Neural cell (in vitro differentiated cells): ENCODE measurements around the gene DTYMK. TPM values are rescaled to one million over a fixed set of nuclear protein-coding genes. Genes with fewer than 3 reads are reported as not detected.

Source experiments
- H2AFZ ChIP-seq: fragments of 200-600, 300-800 bp; sonication (generic), shearing (Covaris generic); 2 replicates; pipeline ENCODE4 v1.6.0; 2014; ENCODE audit warnings: low read depth, mild to moderate bottlenecking, antibody characterized with exemption, low read length, moderate library complexity
- H3F3A ChIP-seq: fragments of 200-600 bp; shearing (Covaris generic); 2 replicates; pipeline ENCODE4 v1.6.1; 2016; ENCODE audit warnings: mild to moderate bottlenecking, moderate library complexity, mixed read lengths, antibody characterized with exemption, low read length; ENCODE audit not compliant: insufficient read depth, poor library complexity, severe bottlenecking
- H3K27ac ChIP-seq: fragments of 200-600, 300-800 bp; sonication (generic), shearing (Covaris generic); 2 replicates; pipeline ENCODE4 v1.5.1; 2014; ENCODE audit warnings: mild to moderate bottlenecking, low read length, moderate library complexity
- H3K27me3 ChIP-seq: fragments of 300-800, 200-600 bp; sonication (generic), shearing (Covaris generic); 2 replicates; pipeline ENCODE4 v1.6.0; 2014; ENCODE audit warnings: mild to moderate bottlenecking, low read depth, low read length, moderate library complexity; ENCODE audit not compliant: insufficient read depth
- H3K36me3 ChIP-seq: fragments of 300-800, 200-600 bp; sonication (generic), shearing (Covaris generic); 2 replicates; pipeline ENCODE4 v1.5.1; 2014; ENCODE audit warnings: mild to moderate bottlenecking, antibody characterized with exemption, low read length, moderate library complexity; ENCODE audit not compliant: insufficient read depth
- H3K4me2 ChIP-seq: fragments of 300-800, 200-600 bp; sonication (generic), shearing (Covaris generic); 2 replicates; pipeline ENCODE4 v1.6.0; 2014; ENCODE audit warnings: mild to moderate bottlenecking, low read length
- H3K4me3 ChIP-seq: fragments of 300-800, 200-600 bp; sonication (generic), shearing (Covaris generic); 2 replicates; pipeline ENCODE4 v1.5.1; 2014; ENCODE audit warnings: mild to moderate bottlenecking, low read length, moderate library complexity
- H3K79me2 ChIP-seq: fragments of 200-600 bp; shearing (Covaris generic); replicated peaks from 2 replicates; pipeline ENCODE4 v1.6.0; 2014; ENCODE audit warnings: mild to moderate bottlenecking, low read length, moderate library complexity; ENCODE audit not compliant: insufficient read depth
- H3K9ac ChIP-seq: fragments of 300-800, 200-600 bp; sonication (generic), shearing (Covaris generic); 2 replicates; pipeline ENCODE4 v1.6.1; 2016; ENCODE audit warnings: mild to moderate bottlenecking, low read length, mixed read lengths
- H3K9me2 ChIP-seq: fragments of 200-600 bp; shearing (Covaris generic); 2 replicates; pipeline ENCODE4 v1.6.1; 2016; ENCODE audit warnings: mild to moderate bottlenecking, low read length, mixed read lengths; ENCODE audit not compliant: insufficient read depth
- H3K9me3 ChIP-seq: fragments of 200-600, 300-800 bp; sonication (generic), shearing (Covaris generic); 2 replicates; pipeline ENCODE4 v1.6.1; 2016; ENCODE audit warnings: mild to moderate bottlenecking, mixed run types, low read length, moderate library complexity, mixed read lengths
- H4K20me1 ChIP-seq: fragments of 200-600 bp; shearing (Covaris generic); 2 replicates; pipeline ENCODE4 v1.6.1; 2016; ENCODE audit warnings: mild to moderate bottlenecking, mixed run types; ENCODE audit not compliant: insufficient read depth
- EP300 ChIP-seq: fragments of 450-650 bp; conservative IDR thresholded peaks from 2 replicates; pipeline ENCODE4 v1.6.1; 2014; ENCODE audit warnings: antibody characterized with exemption, mild to moderate bottlenecking, moderate library complexity; ENCODE audit not compliant: poor library complexity, severe bottlenecking
- EZH2 ChIP-seq: fragments of 200-600, 300-800 bp; shearing (Covaris generic), sonication (generic); IDR thresholded peaks from 2 replicates; pipeline ENCODE4 v1.6.1; 2014; ENCODE audit warnings: antibody characterized with exemption, low read length, borderline replicate concordance, mild to moderate bottlenecking; ENCODE audit not compliant: insufficient read depth, poor library complexity, severe bottlenecking
- MXI1 ChIP-seq: fragments of 450-650 bp; conservative IDR thresholded peaks from 2 replicates; pipeline ENCODE4 v1.6.1; 2014; ENCODE audit warnings: antibody characterized with exemption, mild to moderate bottlenecking; ENCODE audit not compliant: poor library complexity, severe bottlenecking
- POLR2AphosphoS5 ChIP-seq: IDR thresholded peaks from 2 replicates; pipeline ENCODE4 v1.6.1; 2012
- RAD21 ChIP-seq: fragments of 450-650 bp; conservative IDR thresholded peaks from 2 replicates; pipeline ENCODE4 v1.6.1; 2014; ENCODE audit warnings: antibody characterized with exemption, mild to moderate bottlenecking, moderate library complexity
- SMC3 ChIP-seq: fragments of 450-650 bp; conservative IDR thresholded peaks from 2 replicates; pipeline ENCODE4 v1.6.1; 2014; ENCODE audit warnings: antibody characterized with exemption, mild to moderate bottlenecking, moderate library complexity; ENCODE audit not compliant: poor library complexity
- TAF1 ChIP-seq: IDR thresholded peaks from 2 replicates; pipeline ENCODE4 v1.6.1; 2012; ENCODE audit warnings: low read depth
- polyA plus RNA-seq: library from polyadenylated mRNA; depleted of rRNA; stranded (reverse); fragments of >200 nt; gene quantifications from 2 replicates; pipeline ENCODE4 v1.2.3, GENCODE V29; 2014
- TF ChIP-seq, protein P1 (sequence below): IDR thresholded peaks from 2 replicates; pipeline ENCODE4 v1.6.1; 2012; ENCODE audit warnings: borderline replicate concordance
- TF ChIP-seq, protein P2 (sequence below): fragments of 450-650 bp; IDR thresholded peaks from 2 replicates; pipeline ENCODE4 v1.5.1; 2014; ENCODE audit warnings: antibody characterized with exemption, mild to moderate bottlenecking, moderate library complexity; ENCODE audit not compliant: poor library complexity, severe bottlenecking

The DTYMK gene
- polyA plus RNA-seq, 1 donor from 2014 or later = 33.5 TPM

DNA sequence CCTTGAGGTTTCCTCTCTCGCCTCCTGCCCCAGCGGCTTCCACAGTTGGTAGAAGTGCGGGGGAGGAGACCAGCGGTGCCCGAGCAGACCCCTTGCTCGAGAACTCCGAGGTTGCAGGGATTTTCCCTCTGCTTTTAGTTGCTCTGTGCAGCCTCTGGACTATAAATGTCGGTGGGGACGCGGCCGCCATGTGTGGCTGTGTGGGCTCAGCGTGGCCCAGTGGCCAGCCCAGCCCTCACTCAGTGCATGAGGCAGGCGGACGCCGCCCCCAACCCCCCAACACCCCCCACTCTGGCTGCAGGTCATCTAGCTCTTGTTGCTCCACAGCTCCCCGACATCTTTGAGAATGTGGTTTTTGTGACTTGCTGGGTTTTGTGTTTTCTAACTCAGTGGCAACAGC is 32.5 kb upstream of the DTYMK start:
- Histone ChIP-seq H3F3A (no peaks in the 10 kb centered on the region), H3K4me3 (no peak overlapping the region), H3K9me3 (peaks cover 15% of the 10 kb centered on the region), H3K9ac (no peak overlapping the region), H3K27ac (no peak overlapping the region), H2AFZ (no peak overlapping the region), H4K20me1 (no peaks in the 10 kb centered on the region), H3K27me3 (no peaks in the 10 kb centered on the region), H3K36me3 (peaks cover 19% of the 10 kb centered on the region), H3K4me2 (no peak overlapping the region), H3K79me2 (no peaks in the 10 kb centered on the region), H3K9me2 (no peaks in the 10 kb centered on the region)
- no peak for TF ChIP-seq POLR2AphosphoS5
- TF ChIP-seq MXI1 = no peak
- no peak for TF ChIP-seq SMC3
- TF ChIP-seq EZH2 = no peak
- no peak for TF ChIP-seq RAD21
- no peak for TF ChIP-seq TAF1
- TF ChIP-seq EP300 = no peak
- TF ChIP-seq, protein P1, sequence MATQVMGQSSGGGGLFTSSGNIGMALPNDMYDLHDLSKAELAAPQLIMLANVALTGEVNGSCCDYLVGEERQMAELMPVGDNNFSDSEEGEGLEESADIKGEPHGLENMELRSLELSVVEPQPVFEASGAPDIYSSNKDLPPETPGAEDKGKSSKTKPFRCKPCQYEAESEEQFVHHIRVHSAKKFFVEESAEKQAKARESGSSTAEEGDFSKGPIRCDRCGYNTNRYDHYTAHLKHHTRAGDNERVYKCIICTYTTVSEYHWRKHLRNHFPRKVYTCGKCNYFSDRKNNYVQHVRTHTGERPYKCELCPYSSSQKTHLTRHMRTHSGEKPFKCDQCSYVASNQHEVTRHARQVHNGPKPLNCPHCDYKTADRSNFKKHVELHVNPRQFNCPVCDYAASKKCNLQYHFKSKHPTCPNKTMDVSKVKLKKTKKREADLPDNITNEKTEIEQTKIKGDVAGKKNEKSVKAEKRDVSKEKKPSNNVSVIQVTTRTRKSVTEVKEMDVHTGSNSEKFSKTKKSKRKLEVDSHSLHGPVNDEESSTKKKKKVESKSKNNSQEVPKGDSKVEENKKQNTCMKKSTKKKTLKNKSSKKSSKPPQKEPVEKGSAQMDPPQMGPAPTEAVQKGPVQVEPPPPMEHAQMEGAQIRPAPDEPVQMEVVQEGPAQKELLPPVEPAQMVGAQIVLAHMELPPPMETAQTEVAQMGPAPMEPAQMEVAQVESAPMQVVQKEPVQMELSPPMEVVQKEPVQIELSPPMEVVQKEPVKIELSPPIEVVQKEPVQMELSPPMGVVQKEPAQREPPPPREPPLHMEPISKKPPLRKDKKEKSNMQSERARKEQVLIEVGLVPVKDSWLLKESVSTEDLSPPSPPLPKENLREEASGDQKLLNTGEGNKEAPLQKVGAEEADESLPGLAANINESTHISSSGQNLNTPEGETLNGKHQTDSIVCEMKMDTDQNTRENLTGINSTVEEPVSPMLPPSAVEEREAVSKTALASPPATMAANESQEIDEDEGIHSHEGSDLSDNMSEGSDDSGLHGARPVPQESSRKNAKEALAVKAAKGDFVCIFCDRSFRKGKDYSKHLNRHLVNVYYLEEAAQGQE = no peak
- TF ChIP-seq, protein P2, sequence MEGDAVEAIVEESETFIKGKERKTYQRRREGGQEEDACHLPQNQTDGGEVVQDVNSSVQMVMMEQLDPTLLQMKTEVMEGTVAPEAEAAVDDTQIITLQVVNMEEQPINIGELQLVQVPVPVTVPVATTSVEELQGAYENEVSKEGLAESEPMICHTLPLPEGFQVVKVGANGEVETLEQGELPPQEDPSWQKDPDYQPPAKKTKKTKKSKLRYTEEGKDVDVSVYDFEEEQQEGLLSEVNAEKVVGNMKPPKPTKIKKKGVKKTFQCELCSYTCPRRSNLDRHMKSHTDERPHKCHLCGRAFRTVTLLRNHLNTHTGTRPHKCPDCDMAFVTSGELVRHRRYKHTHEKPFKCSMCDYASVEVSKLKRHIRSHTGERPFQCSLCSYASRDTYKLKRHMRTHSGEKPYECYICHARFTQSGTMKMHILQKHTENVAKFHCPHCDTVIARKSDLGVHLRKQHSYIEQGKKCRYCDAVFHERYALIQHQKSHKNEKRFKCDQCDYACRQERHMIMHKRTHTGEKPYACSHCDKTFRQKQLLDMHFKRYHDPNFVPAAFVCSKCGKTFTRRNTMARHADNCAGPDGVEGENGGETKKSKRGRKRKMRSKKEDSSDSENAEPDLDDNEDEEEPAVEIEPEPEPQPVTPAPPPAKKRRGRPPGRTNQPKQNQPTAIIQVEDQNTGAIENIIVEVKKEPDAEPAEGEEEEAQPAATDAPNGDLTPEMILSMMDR = no peak

DNA sequence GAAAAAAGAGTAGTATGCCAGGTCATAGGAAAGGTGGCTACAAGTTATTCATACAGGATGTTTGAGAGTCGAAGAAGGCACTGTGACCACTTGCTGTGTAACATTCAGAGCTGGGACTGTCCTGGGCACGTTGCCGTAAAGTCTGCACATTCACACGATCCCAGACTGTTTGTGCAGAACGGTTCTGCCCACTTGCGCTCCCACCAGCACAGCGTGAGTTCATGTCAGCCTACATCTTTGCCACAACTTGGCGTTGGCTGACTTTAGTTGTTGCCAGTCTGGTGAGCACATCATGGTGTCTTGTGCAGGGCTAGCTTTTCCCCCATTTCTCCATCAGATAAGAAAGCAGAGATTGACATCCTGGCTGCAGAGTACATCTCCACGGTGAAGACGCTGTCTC is 22.3 kb upstream of the DTYMK start:
- Histone ChIP-seq H3K36me3 (no peaks in the 10 kb centered on the region), H3K27ac (no peak overlapping the region)
- TF ChIP-seq MXI1 (no peak), POLR2AphosphoS5 (no peak), EZH2 (no peak)
- TF ChIP-seq, protein P1 = no peak
- TF ChIP-seq, protein P2 = no peak

More for the DNA sequence above, 22.3 kb upstream of the DTYMK start:
- Histone ChIP-seq H3K9me3 (no peaks in the 10 kb centered on the region), H3K4me3 (no peak overlapping the region), H4K20me1 (no peaks in the 10 kb centered on the region), H3F3A (no peaks in the 10 kb centered on the region), H3K27me3 (no peaks in the 10 kb centered on the region), H3K79me2 (no peaks in the 10 kb centered on the region), H3K9ac (no peak overlapping the region), H3K9me2 (no peaks in the 10 kb centered on the region), H3K4me2 (no peak overlapping the region), H2AFZ (no peak overlapping the region)
